ENCODE measurements around the gene GTPBP10. TPM values are rescaled to one million over a fixed set of nuclear protein-coding genes. Genes with fewer than 3 reads are reported as not detected.
A peak's percentile ranks its signal among the peaks of the same experiment; 100 is the strongest.

Gene GTPBP10
- 17.2 TPM for polyA plus RNA-seq (2013, experiment 1 of 2)
- polyA plus RNA-seq (2013, experiment 2 of 2): 15.1 TPM

DNA sequence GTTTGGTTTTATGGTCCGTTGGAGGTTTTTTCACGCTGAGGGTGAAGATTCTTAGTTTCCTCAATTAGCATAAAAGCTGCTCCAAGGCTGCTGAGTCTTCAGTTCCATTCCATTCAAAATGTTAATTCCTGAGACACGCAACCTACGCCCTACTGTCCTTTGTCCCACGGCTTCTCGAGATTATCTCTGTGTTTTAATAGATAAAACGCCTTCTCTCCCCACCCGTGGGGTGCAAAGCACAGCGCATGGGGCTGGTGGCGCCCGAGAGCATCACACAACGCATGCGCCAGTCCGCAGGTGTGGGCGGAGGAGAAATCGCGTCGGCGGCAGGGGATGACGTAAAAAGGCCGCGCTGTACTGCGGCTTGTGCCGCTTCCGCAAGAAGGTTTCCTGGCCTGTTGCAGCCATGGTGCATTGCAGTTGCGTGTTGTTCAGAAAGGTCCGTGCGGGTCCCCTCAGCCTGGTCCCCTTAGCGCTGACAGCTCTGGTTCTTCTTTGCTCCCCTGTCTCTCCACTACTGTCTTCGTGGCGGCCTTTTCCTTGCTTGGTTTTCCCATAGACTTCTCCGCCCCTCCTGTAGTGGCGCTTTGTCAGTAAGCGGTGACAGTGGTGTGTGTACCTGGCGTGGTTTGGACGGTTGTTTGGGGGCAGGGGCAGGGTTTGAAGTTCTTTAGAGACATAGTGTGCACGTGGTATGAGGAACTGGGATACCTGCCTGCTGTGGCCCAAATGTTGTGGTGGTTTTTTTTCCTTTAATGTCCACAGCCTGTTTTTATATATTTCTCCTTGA lies at the start of gene GTPBP10:
TSS of gene GTPBP10 (plus strand) at position 381 of the 790 bp plus-strand sequence. CDS start at position 407, 26 bp downstream.
- no peaks in the 10 kb centered on the region for H3K27me3 ChIP-seq (ENCODE audit: control insufficient read depth in 3 of 3, insufficient read depth in 3 of 3, low read depth in 1 of 3, low read length in 3 of 3)

DNA sequence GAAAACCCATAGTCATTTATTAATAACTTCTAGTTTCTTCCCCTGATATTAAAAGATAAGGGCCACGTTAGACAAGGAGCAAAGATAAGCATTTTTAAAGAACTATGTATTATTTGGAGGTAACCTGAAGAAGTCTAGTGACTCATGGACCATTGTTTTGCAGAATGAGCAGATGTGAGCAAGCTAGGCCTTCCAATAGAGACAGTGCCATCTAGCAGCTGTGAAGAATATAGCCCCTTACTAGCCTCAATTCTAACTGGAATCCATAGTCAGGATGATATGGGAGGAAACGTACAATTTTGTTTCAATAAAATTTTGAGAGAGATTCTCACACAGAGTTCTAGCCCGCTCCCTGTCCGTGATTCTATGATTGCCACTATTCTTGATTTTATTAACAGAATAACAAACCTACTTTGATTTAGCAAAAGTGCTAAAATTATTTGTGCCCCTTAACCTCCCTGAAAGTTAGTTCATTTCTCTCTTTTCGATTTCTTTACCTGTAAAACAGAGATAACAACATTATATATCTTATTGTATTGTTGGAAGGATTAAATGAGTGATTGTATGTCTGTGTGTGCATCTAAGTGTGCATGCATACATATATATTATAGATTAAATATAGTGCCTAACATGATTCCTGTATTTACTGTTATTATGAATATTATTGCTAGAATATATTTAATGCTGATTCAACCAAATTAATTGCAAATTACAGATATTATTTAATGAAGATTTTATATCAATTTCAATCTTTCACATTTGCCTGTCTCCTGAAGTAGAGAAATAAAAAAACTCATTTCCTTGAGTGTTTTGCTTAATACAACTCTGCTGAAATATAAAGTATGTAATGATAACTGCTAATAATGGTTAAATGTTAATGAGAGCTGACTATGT lies 48.1 kb upstream of the GTPBP10 start:
- no peak overlapping the region for H2AFZ ChIP-seq (ENCODE audit: low read length)
- H4K8ac ChIP-seq (ENCODE audit: low read depth, low read length): no peak overlapping the region
- no peak overlapping the region for H2BK5ac ChIP-seq (ENCODE audit: low read length)
- H3K9me3 ChIP-seq (replicated peaks in 1 of 2; ENCODE audit: control insufficient read depth in 2 of 2, insufficient read depth in 1 of 2, low read depth in 1 of 2, low read length in 2 of 2): peaks cover 0 to 2% of the 10 kb centered on the region in 2 donors
- H3K4me1 ChIP-seq (ENCODE audit: control insufficient read depth in 2 of 2, insufficient read depth in 1 of 2, low read depth in 1 of 2, low read length in 2 of 2): no peaks in the 10 kb centered on the region
- no peak overlapping the region for H2BK120ac ChIP-seq (ENCODE audit: low read depth, low read length)
- H2BK15ac ChIP-seq (ENCODE audit: low read length): no peak overlapping the region
- H3K9ac ChIP-seq (ENCODE audit: low read depth, low read length, poor library complexity): no peak overlapping the region
- no peak overlapping the region for H3K4ac ChIP-seq (ENCODE audit: low read length)
- no peak overlapping the region for H3K14ac ChIP-seq (ENCODE audit: low read length)
- H3K4me3 ChIP-seq (ENCODE audit: low read length in 2 of 2): no peak overlapping the region
- H2AK5ac ChIP-seq (ENCODE audit: low read depth, low read length): no peak overlapping the region
- H3K4me2 ChIP-seq (ENCODE audit: insufficient read depth, low read length, poor library complexity, severe bottlenecking): no peak overlapping the region
- H4K91ac ChIP-seq (ENCODE audit: low read depth, low read length, poor library complexity): no peak overlapping the region
- H3K27ac ChIP-seq (replicated peaks; ENCODE audit: low read length): no peak overlapping the region
- H3K79me1 ChIP-seq (ENCODE audit: low read depth, low read length): no peaks in the 10 kb centered on the region
- no peak overlapping the region for H3K18ac ChIP-seq (ENCODE audit: low read length)
- no peaks in the 10 kb centered on the region for H3K27me3 ChIP-seq (ENCODE audit: control insufficient read depth in 3 of 3, insufficient read depth in 3 of 3, low read depth in 1 of 3, low read length in 3 of 3)
- H3K36me3 ChIP-seq (replicated peaks in 1 of 2; ENCODE audit: control insufficient read depth in 2 of 2, insufficient read depth in 2 of 2, low read length in 2 of 2): no peaks in the 10 kb centered on the region
- no peak overlapping the region for H3K23ac ChIP-seq (ENCODE audit: low read depth, low read length, poor library complexity)
- DNase-seq (ENCODE audit: low spot score): no peak
- H2BK12ac ChIP-seq (ENCODE audit: low read length): no peak overlapping the region
- no CpG with 5 or more reads among the region's 5 CpGs for WGBS, 2 donors (ENCODE audit: extremely low coverage in 2 of 2, insufficient read length in 2 of 2, insufficient replicate concordance in 1 of 2)

More for the DNA sequence above, at the start of gene GTPBP10:
- peaks cover 0 to 3% of the 10 kb centered on the region in 2 donors for H3K4me1 ChIP-seq (ENCODE audit: control insufficient read depth in 2 of 2, insufficient read depth in 1 of 2, low read depth in 1 of 2, low read length in 2 of 2)
- DNase-seq (ENCODE audit: low spot score): peak; percentile 89
- no peak within 1 kb of the TSS for H4K91ac ChIP-seq (ENCODE audit: low read depth, low read length, poor library complexity)
- no peak within 1 kb of the TSS for H3K27ac ChIP-seq (replicated peaks; ENCODE audit: low read length)
- no peaks in the 10 kb centered on the region for H3K36me3 ChIP-seq (replicated peaks in 1 of 2; ENCODE audit: control insufficient read depth in 2 of 2, insufficient read depth in 2 of 2, low read length in 2 of 2)
- peak within 1 kb of the TSS; percentile 97 for H2AFZ ChIP-seq (ENCODE audit: low read length)
- H2BK15ac ChIP-seq (ENCODE audit: low read length): no peak within 1 kb of the TSS
- H2AK5ac ChIP-seq (ENCODE audit: low read depth, low read length): no peak within 1 kb of the TSS
- WGBS, 2 donors (ENCODE audit: extremely low coverage in 2 of 2, insufficient read length in 2 of 2, insufficient replicate concordance in 1 of 2): no CpG with 5 or more reads among the region's 37 CpGs
- H3K9ac ChIP-seq (ENCODE audit: low read depth, low read length, poor library complexity): no peak within 1 kb of the TSS
- H2BK120ac ChIP-seq (ENCODE audit: low read depth, low read length): no peak within 1 kb of the TSS
- no peak within 1 kb of the TSS for H3K18ac ChIP-seq (ENCODE audit: low read length)
- peak within 1 kb of the TSS; percentile 60 for H3K4me2 ChIP-seq (ENCODE audit: insufficient read depth, low read length, poor library complexity, severe bottlenecking)
- no peaks in the 10 kb centered on the region for H3K9me3 ChIP-seq (replicated peaks in 1 of 2; ENCODE audit: control insufficient read depth in 2 of 2, insufficient read depth in 1 of 2, low read depth in 1 of 2, low read length in 2 of 2)
- no peak within 1 kb of the TSS for H3K4ac ChIP-seq (ENCODE audit: low read length)
- H4K8ac ChIP-seq (ENCODE audit: low read depth, low read length): no peak within 1 kb of the TSS
- peak within 1 kb of the TSS; percentile 93 to 94 for H3K4me3 ChIP-seq (ENCODE audit: low read length in 2 of 2)
- no peak within 1 kb of the TSS for H2BK5ac ChIP-seq (ENCODE audit: low read length)
- H3K23ac ChIP-seq (ENCODE audit: low read depth, low read length, poor library complexity): no peak within 1 kb of the TSS
- H3K14ac ChIP-seq (ENCODE audit: low read length): no peak within 1 kb of the TSS
- no peak within 1 kb of the TSS for H2BK12ac ChIP-seq (ENCODE audit: low read length)
- no peaks in the 10 kb centered on the region for H3K79me1 ChIP-seq (ENCODE audit: low read depth, low read length)

DNA sequence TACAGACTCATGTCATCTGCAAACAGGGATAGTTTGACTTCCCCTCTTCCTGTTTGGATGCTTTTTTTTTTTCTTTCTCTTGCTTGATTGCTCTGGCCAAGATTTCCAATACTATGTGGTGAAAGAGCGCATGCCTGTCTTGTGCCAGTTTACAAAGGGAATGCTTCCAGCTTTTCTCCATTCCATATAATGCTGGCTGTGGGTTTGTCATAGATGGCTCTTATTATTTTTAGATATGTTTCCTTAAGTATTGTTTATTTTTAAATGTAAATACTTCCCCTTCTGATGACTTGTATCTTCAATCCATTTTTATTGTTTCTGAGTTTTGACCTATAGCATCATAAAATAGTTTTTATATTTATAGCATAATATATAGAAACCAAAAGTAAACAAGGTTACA lies 43.3 kb upstream of the GTPBP10 start:
- H4K91ac ChIP-seq (ENCODE audit: low read depth, low read length, poor library complexity): no peak overlapping the region
- no peak overlapping the region for H2BK120ac ChIP-seq (ENCODE audit: low read depth, low read length)
- no CpG with 5 or more reads among the region's 1 CpG for WGBS, 2 donors (ENCODE audit: extremely low coverage in 2 of 2, insufficient read length in 2 of 2, insufficient replicate concordance in 1 of 2)
- H2AK5ac ChIP-seq (ENCODE audit: low read depth, low read length): no peak overlapping the region
- H3K23ac ChIP-seq (ENCODE audit: low read depth, low read length, poor library complexity): no peak overlapping the region
- no peak overlapping the region for H2AFZ ChIP-seq (ENCODE audit: low read length)
- no peaks in the 10 kb centered on the region for H3K9me3 ChIP-seq (replicated peaks in 1 of 2; ENCODE audit: control insufficient read depth in 2 of 2, insufficient read depth in 1 of 2, low read depth in 1 of 2, low read length in 2 of 2)
- H3K4me2 ChIP-seq (ENCODE audit: insufficient read depth, low read length, poor library complexity, severe bottlenecking): no peak overlapping the region
- no peak overlapping the region for H3K9ac ChIP-seq (ENCODE audit: low read depth, low read length, poor library complexity)
- H3K4me1 ChIP-seq (ENCODE audit: control insufficient read depth in 2 of 2, insufficient read depth in 1 of 2, low read depth in 1 of 2, low read length in 2 of 2): no peaks in the 10 kb centered on the region
- H2BK12ac ChIP-seq (ENCODE audit: low read length): no peak overlapping the region
- no peaks in the 10 kb centered on the region for H3K79me1 ChIP-seq (ENCODE audit: low read depth, low read length)
- no peak overlapping the region for H4K8ac ChIP-seq (ENCODE audit: low read depth, low read length)
- no peak overlapping the region for H3K4me3 ChIP-seq (ENCODE audit: low read length in 2 of 2)
- no peak for DNase-seq (ENCODE audit: low spot score)
- H3K18ac ChIP-seq (ENCODE audit: low read length): no peak overlapping the region
- no peak overlapping the region for H3K4ac ChIP-seq (ENCODE audit: low read length)
- no peak overlapping the region for H2BK5ac ChIP-seq (ENCODE audit: low read length)
- H2BK15ac ChIP-seq (ENCODE audit: low read length): no peak overlapping the region
- no peak overlapping the region for H3K27ac ChIP-seq (replicated peaks; ENCODE audit: low read length)
- no peaks in the 10 kb centered on the region for H3K27me3 ChIP-seq (ENCODE audit: control insufficient read depth in 3 of 3, insufficient read depth in 3 of 3, low read depth in 1 of 3, low read length in 3 of 3)
- no peak overlapping the region for H3K14ac ChIP-seq (ENCODE audit: low read length)
- no peaks in the 10 kb centered on the region for H3K36me3 ChIP-seq (replicated peaks in 1 of 2; ENCODE audit: control insufficient read depth in 2 of 2, insufficient read depth in 2 of 2, low read length in 2 of 2)

DNA sequence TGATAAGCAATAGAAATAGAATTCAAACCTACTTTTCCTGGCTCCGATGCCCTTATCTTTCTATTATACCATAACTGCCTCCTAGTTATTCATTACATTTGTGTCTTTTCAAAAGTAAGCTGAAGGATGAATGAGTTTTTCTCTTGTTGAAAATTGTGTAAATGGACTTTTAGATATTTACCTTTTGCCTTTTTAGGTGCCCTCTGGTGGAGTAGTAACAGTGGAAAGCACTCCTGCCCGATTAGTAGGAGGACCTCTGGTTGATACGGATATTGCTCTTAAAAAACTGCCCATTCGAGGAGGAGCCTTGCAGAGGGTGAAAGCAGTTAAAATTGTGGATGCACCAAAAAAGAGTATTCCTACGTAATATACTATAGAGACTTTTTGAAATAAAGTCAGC lies 36.6 kb upstream of the GTPBP10 start:
- Histone ChIP-seq H2AFZ (ENCODE audit: low read length) (peak overlapping the region; percentile 8), H3K36me3 (replicated peaks in 1 of 2; ENCODE audit: control insufficient read depth in 2 of 2, insufficient read depth in 2 of 2, low read length in 2 of 2) (no peaks in the 10 kb centered on the region), H3K18ac (ENCODE audit: low read length) (no peak overlapping the region), H3K23ac (ENCODE audit: low read depth, low read length, poor library complexity) (no peak overlapping the region), H2BK12ac (ENCODE audit: low read length) (no peak overlapping the region), H3K4me2 (ENCODE audit: insufficient read depth, low read length, poor library complexity, severe bottlenecking) (no peak overlapping the region), H2AK5ac (ENCODE audit: low read depth, low read length) (no peak overlapping the region), H2BK5ac (ENCODE audit: low read length) (no peak overlapping the region), H3K14ac (ENCODE audit: low read length) (no peak overlapping the region), H3K4me1 (ENCODE audit: control insufficient read depth in 2 of 2, insufficient read depth in 1 of 2, low read depth in 1 of 2, low read length in 2 of 2) (no peaks in the 10 kb centered on the region), H3K4ac (ENCODE audit: low read length) (no peak overlapping the region), H4K8ac (ENCODE audit: low read depth, low read length) (no peak overlapping the region), H3K9me3 (replicated peaks in 1 of 2; ENCODE audit: control insufficient read depth in 2 of 2, insufficient read depth in 1 of 2, low read depth in 1 of 2, low read length in 2 of 2) (no peaks in the 10 kb centered on the region), H3K4me3 (ENCODE audit: low read length in 2 of 2) (no peak overlapping the region), H3K79me1 (ENCODE audit: low read depth, low read length) (no peaks in the 10 kb centered on the region), H3K27me3 (ENCODE audit: control insufficient read depth in 3 of 3, insufficient read depth in 3 of 3, low read depth in 1 of 3, low read length in 3 of 3) (no peaks in the 10 kb centered on the region), H2BK15ac (ENCODE audit: low read length) (no peak overlapping the region), H3K9ac (ENCODE audit: low read depth, low read length, poor library complexity) (no peak overlapping the region), H3K27ac (replicated peaks; ENCODE audit: low read length) (no peak overlapping the region), H2BK120ac (ENCODE audit: low read depth, low read length) (no peak overlapping the region), H4K91ac (ENCODE audit: low read depth, low read length, poor library complexity) (no peak overlapping the region)
- no CpG with 5 or more reads among the region's 5 CpGs for WGBS, 2 donors (ENCODE audit: extremely low coverage in 2 of 2, insufficient read length in 2 of 2, insufficient replicate concordance in 1 of 2)
- no peak for DNase-seq (ENCODE audit: low spot score)

Data from neuronal stem cell (in vitro differentiated cells).